ENCODE measurements around the gene NCKAP5. TPM values are rescaled to one million over a fixed set of nuclear protein-coding genes. Genes with fewer than 3 reads are reported as not detected.

Gene NCKAP5
- total RNA-seq, 1 donor from 2014 or later: 8.8 TPM

DNA sequence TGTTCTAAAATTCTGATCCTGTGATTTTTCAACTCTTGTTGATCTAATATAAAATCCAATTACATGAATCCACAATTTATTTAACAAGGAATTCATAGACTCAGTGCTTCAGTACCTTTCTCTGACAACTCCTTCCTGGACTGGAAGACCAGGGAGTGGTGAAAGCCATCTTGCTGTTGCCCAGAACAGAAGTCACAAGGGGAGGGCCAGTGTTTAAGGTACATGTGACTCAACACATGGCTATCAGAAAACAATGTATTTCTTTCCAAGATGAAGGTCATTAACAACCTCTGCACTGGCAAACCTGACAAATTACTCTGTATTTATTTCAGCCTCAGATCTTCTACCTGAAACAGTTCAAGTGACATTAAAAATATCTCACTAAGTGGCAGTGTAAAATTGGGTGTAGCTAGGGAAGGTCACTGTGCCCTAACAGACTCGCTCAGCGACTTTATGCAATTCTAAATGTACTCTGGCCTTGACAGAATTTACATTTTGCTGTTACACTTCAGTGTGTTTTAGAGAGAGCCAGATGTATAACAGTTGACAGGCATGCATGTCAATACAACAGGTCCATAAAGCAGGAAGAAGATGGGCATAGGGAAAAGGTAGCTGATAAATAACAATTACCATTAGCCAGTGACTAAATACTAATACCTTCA lies 75.4 kb downstream of the NCKAP5 start:
- Histone ChIP-seq H3K27ac (no peak overlapping the region), H3K4me1 (peaks cover 8% of the 10 kb centered on the region), H3K36me3 (no peaks in the 10 kb centered on the region), H3K4me3 (no peak overlapping the region), H3K9me3 (no peaks in the 10 kb centered on the region), H3K27me3 (no peaks in the 10 kb centered on the region)
- TF ChIP-seq POLR2AphosphoS5 (IDR thresholded peaks at IDR 0.05; ENCODE audit: insufficient read depth in 1 of 2, low read depth in 1 of 2): no peak
- TF ChIP-seq, protein P1, sequence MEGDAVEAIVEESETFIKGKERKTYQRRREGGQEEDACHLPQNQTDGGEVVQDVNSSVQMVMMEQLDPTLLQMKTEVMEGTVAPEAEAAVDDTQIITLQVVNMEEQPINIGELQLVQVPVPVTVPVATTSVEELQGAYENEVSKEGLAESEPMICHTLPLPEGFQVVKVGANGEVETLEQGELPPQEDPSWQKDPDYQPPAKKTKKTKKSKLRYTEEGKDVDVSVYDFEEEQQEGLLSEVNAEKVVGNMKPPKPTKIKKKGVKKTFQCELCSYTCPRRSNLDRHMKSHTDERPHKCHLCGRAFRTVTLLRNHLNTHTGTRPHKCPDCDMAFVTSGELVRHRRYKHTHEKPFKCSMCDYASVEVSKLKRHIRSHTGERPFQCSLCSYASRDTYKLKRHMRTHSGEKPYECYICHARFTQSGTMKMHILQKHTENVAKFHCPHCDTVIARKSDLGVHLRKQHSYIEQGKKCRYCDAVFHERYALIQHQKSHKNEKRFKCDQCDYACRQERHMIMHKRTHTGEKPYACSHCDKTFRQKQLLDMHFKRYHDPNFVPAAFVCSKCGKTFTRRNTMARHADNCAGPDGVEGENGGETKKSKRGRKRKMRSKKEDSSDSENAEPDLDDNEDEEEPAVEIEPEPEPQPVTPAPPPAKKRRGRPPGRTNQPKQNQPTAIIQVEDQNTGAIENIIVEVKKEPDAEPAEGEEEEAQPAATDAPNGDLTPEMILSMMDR (IDR thresholded peaks at IDR 0.05): no peak
- TF ChIP-seq POLR2A (IDR thresholded peaks at IDR 0.05): no peak
- DNase-seq (ENCODE audit: extremely low spot score in 2 of 2): no peak
- intact Hi-C loops (cut with DNase I): no loop called here

DNA sequence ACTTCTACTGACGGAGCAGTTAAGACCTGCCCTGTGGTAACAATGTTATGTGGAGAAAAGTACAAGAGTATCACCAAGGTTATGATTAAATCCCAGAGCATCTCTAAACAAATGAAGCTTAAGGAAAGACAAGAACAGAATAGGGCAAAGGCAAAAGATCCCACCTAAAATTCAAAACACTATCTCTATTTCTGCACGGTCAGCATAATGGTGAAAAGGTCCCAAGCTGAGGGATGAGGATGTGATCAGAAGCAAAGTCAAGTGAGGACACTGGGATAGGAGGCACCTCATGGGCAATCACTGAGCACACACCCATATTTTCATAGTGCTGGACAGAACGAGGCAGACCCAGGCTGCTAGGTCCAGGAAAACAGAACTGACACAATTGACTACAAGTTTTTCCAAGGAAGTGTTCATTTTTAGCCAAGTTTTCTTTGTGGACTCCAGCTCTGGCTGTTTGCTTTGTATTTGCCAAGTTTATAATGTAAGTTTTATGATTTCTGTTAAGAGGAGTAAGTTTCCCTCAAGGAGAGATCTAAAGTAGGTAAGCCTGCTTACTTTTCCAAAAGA lies 77.8 kb downstream of the NCKAP5 start:
- H3K27me3 ChIP-seq: no peaks in the 10 kb centered on the region
- no peak for DNase-seq (ENCODE audit: extremely low spot score in 2 of 2)
- peaks cover 8% of the 10 kb centered on the region for H3K4me1 ChIP-seq
- no peak overlapping the region for H3K27ac ChIP-seq
- H3K36me3 ChIP-seq: no peaks in the 10 kb centered on the region
- no peak overlapping the region for H3K4me3 ChIP-seq
- H3K9me3 ChIP-seq: no peaks in the 10 kb centered on the region
- intact Hi-C loops (cut with DNase I): no loop called here
- TF ChIP-seq POLR2AphosphoS5 (IDR thresholded peaks at IDR 0.05; ENCODE audit: insufficient read depth in 1 of 2, low read depth in 1 of 2) (no peak), POLR2A (IDR thresholded peaks at IDR 0.05) (no peak)
- TF ChIP-seq, protein P1 (IDR thresholded peaks at IDR 0.05): no peak

- DNase-seq (ENCODE audit: extremely low spot score in 2 of 2): no peak
- H3K4me3 ChIP-seq: no peak overlapping the region
- TF ChIP-seq, protein P1 (IDR thresholded peaks at IDR 0.05): no peak
- TF ChIP-seq POLR2AphosphoS5 (IDR thresholded peaks at IDR 0.05; ENCODE audit: insufficient read depth in 1 of 2, low read depth in 1 of 2): no peak
- no peak for TF ChIP-seq POLR2A (IDR thresholded peaks at IDR 0.05)
- no peaks in the 10 kb centered on the region for H3K9me3 ChIP-seq
- peaks cover 8% of the 10 kb centered on the region for H3K4me1 ChIP-seq
- intact Hi-C loops (cut with DNase I): no loop called here
- H3K27ac ChIP-seq: no peak overlapping the region
- no peaks in the 10 kb centered on the region for H3K27me3 ChIP-seq
- no peaks in the 10 kb centered on the region for H3K36me3 ChIP-seq
Measured at GRCh38 chr2:133489641-133490410, 78.4 kb downstream of the NCKAP5 start.

- H3K27me3 ChIP-seq: no peaks in the 10 kb centered on the region
- H3K36me3 ChIP-seq: no peaks in the 10 kb centered on the region
- no peak for TF ChIP-seq POLR2A (IDR thresholded peaks at IDR 0.05)
- TF ChIP-seq, protein P1 (IDR thresholded peaks at IDR 0.05): no peak
- TF ChIP-seq POLR2AphosphoS5 (IDR thresholded peaks at IDR 0.05; ENCODE audit: insufficient read depth in 1 of 2, low read depth in 1 of 2): no peak
- no peak overlapping the region for H3K27ac ChIP-seq
- no peaks in the 10 kb centered on the region for H3K9me3 ChIP-seq
- DNase-seq (ENCODE audit: extremely low spot score in 2 of 2): no peak
- peaks cover 8% of the 10 kb centered on the region for H3K4me1 ChIP-seq
- H3K4me3 ChIP-seq: no peak overlapping the region
- intact Hi-C loops (cut with DNase I): no loop called here
Measured at GRCh38 chr2:133489146-133489545, 79.1 kb downstream of the NCKAP5 start.

Measured in vagina (tissue), 2 donors.